Activated CD4-positive, alpha-beta T cell treated with anti-CD3 and anti-CD28 coated beads, Interleukin-2, Interleukin-4, amounts not matched to agents 100 ng/mL and 50 ng/mL, durations not matched to agents 16 hours and 8 hours (primary cell): Measurements from ENCODE around the gene LPCAT3.

Experiments used
- DNase-seq: peaks from one replicate; pipeline ENCODE4 v3.0.0-alpha.2; 2020; ENCODE audit warnings: low spot score

Gene LPCAT3

GRCh38 chr12:6936636-6937480 is 81.4 kb downstream of the LPCAT3 start:
- peak; percentile 55 for DNase-seq

- DNase-seq, result no peak
Measured at GRCh38 chr12:6936194-6936635, 82.1 kb downstream of the LPCAT3 start.

GRCh38 chr12:6935371-6936193 is 82.7 kb downstream of the LPCAT3 start:
- DNase-seq, result no peak

- DNase-seq, result no peak
Measured at GRCh38 chr12:6934110-6934509, 84.2 kb downstream of the LPCAT3 start.

GRCh38 chr12:6932766-6933165 is 85.5 kb downstream of the LPCAT3 start:
- no peak for DNase-seq

- DNase-seq, result no peak
Measured at GRCh38 chr12:6929466-6930452, 88.5 kb downstream of the LPCAT3 start.

GRCh38 chr12:6928703-6929407 is 89.4 kb downstream of the LPCAT3 start:
- DNase-seq, result no peak

- no peak for DNase-seq
Measured at GRCh38 chr12:6928022-6928702, 90.1 kb downstream of the LPCAT3 start.

GRCh38 chr12:6927379-6928021 is 90.8 kb downstream of the LPCAT3 start, which contains the start of gene ATN1:
Gene ATN1 (plus strand): TSS chr12:6927959. CDS start chr12:6934002, 6,043 bp downstream.
- DNase-seq, result no peak
